ENCODE data around the gene EPOP.
A peak's percentile ranks its signal among the peaks of the same experiment; 100 is the strongest.

The EPOP gene

GRCh38 chr17:38705803-38706504 lies 31.2 kb upstream of the EPOP start:
- DNase-seq, result no peak

DNA sequence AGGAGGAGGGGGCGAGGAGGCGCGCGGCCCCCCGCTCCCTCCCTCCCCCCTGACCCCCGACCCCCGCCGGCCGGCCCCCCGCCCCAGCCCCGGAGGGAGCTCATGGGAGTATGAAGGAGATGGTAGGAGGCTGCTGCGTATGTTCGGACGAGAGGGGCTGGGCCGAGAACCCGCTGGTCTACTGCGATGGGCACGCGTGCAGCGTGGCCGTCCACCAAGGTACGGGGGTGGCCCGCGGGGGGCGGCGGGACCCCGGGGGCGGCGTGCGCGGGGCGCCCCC lies 30.7 kb upstream of the EPOP start:
- DNase-seq, result no peak

DNA sequence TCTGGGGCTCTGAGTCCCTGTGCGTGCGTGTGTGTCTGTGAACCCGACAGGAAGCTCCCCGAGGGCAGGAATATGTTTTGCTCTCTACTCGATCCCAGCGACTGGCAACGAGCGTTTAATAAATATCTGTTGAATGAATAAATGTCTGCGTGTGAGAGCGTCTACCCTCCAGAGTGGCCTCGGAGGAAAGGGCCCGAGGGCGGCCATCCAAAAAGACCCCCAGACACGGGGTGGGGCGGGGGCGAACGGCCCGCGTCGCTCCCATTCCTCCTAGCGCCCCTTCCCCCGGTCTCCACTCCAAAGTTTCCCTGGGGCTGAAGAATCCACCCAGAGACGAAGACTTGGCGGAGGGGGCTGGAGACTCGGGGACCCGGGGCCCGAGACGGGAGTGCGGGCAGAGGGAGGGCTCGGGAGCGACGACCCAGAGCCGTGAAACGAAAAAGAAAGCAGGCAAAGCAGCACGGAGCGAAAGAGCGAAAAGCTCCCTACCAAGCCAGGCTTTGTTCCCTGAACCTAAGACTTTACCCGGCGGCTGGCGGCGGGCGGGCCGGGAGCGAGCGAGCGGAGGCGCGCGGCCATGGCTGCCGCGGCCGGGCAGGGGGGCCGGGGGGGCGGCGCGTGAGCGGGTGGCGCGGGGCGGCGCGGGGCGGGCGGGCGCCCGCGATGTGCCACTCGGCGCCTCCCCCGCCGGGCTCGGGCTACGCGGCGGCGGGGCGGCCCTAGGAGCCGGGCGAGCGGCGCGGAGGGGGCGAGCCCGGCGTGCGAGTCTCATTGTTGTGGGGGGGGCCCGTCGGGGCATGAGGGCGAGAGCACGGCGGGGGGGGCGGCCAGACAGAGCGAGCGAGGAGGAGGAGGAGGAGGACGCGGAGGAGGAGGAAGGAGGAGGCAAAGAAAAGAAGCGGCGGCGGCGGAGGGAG lies 30.1 kb upstream of the EPOP start, which contains the start of gene MLLT6:
MLLT6 (plus strand) TSS at position 668 of the 917 bp plus-strand sequence. CDS start 360 bp downstream, outside the sequence.
- no peak for DNase-seq

DNA sequence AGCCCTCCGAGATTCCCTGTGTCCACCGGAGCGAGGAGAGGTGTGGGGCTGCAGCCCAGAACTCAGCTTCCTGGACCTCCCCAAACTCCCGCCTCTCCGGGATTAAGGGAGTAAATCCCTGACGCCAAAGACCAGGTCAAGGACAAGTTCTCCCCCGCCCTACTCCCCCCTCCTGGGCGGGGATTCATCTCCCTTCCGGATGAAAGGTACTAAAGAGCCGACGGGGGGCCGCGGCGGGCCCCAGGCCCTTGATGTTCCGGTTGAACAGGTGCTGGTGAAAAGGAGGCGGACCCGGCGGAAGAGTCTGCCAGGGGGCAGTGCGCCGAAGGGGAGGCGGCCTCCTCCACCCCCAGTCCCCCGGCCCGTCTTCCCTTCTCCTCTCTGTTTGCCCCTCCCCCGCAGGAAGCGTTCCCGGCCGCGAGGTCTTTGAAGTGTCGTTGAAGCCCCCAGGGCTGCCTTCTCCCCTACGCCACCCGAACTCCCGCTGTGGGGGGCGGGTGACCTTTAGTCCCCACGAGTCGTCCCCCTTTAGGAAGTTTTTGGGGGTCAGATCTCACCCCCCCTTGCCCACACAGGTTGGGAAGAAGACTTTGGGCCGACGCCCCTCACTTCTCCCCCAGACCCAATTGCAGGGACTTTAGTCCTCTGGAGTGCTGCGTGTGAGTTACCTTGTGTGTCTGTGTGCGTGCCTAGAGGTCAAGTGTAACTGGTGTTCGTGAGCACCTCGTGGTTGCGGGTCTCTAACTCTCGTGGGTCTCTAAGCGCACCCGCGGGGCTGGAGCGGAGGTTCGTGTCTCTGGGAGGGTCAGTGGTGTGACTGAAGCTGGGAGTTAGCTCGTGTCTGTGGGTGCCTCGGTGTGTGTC lies 29.2 kb upstream of the EPOP start:
- DNase-seq, result peak; percentile 50

DNA sequence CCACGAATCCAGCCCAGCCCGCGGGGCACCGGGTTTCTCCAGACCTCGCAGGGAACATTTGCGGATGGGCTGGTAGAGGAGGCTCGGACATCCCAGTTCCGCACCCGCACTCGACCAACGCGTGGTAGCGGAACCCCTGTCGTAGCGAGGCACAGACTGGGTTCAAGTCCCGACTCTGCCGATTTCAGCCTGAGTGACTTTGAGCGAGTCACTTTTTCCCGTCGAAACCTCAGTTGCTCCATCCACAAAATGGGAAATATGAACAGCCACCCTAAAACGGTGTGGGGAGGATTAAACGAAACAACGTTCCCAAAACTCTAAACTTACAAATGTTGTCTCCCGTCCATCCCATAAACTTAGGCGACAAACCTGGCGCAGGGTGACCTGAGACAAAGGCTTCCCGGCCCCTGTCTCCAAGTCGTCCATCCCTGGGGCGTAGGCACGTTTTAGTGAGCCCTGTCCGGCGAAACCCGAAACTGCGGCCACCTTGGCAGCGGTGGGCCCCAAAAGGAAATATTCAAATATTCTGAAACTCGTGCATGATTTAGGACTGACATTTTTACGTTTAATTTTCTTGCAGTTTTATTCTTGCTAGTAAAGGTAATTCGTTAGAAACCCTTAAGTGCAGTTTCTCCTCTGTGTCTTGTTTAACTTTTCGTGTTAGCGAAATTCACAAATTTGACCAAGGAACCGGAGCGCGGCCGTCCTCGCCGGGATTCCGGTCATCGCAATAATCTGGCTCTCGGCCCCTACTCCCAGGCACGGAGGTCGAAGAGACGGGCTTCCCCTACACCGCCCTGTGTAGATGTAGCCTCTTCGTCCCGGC lies 28.4 kb upstream of the EPOP start:
- no peak for DNase-seq

- DNase-seq, result no peak
These were observed 27.6 kb upstream of the EPOP start for GRCh38 chr17:38702166-38702915.

DNA sequence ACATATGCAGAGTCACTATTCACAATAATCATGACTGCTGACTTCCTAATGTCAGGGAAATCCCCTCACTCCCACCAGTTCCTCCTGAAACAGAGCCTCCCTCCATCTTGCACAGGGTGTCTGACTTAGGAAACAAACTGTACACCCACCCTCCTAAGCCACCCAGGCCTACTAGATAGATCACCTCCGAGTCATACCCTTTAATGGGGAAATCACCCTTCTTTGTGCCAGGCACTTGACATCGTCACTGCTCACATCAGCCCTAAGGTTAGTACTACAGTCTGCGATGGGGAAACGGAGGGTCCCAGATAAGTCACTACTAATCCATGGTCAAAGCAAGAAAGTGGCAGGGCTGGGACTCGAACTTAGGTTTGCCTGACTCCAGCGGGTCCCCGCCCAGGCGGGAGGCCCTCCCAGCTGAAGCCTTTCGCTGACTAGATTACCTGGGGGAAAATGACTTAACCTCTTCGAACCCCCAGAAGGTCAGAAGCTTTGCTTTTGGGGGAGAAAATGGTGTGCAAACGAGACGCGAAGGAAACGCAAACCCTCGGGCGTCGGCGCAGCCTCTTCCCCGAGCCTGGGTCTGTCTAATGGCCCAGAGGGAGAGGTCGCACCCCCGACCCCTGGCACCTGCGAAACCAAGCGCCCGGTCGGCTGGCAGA lies 26.9 kb upstream of the EPOP start:
- DNase-seq, result no peak

DNA sequence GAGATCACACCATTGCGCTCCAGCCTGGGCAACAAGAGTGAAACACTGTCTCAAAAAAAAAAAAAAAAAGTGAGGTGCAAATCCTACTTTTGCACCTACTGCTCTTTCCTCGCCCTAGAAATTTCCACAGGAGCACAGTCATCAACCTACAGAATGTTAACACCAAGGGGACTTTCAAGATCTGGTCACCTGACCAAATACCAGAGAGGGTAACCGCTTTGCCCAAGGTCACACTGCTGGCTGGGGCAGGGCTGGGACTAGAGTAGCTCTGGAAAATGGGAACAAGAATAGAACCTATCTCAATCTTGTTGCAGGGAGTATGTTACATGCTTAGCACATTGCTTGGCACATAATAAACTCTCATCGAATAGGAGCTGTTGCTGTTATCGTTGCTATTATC lies 24.0 kb upstream of the EPOP start:
- no peak for DNase-seq

DNA sequence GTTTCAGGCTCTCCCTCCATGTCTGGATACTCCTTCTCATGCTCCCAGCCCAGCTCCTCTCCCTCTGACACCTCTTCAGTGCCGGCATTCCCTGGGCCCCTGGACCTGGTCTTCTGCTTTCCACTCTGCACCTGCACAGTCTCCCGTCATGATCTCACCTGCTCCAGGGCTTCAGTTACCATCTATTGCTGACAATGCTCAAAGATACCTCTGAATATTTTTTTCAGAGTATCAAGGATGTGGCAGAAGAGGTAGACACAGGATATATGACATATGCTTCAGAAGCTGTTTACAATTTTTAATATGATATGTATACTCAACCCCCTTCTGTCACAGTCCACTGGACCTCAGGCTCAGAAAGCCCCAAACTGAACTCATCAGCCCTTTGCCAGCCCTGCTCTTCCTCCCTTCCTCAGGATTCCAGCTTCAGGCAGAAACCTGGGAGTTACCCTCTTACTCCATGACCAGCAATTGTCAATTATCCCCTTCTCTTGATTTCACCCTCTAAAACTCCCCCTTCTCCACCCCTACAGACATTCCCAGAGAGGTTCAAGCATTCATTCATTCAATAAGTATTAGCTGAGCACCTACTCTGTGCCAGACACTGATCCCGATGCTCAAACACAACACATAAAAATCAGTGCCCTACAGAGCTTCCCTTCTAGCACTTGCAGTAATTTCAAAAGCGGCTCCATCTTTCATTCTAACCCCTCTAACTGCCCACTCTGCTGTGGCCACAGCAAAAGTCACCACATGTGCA lies 22.5 kb upstream of the EPOP start:
- no peak for DNase-seq

- no peak for DNase-seq
These were observed 19.1 kb upstream of the EPOP start for GRCh38 chr17:38693700-38694329.

- DNase-seq, result no peak
These were observed 16.4 kb upstream of the EPOP start for GRCh38 chr17:38691154-38691553.

- DNase-seq, result peak; percentile 38
These were observed 15.6 kb upstream of the EPOP start for GRCh38 chr17:38690386-38690785.

- DNase-seq, result no peak
These were observed 12.5 kb upstream of the EPOP start for GRCh38 chr17:38687286-38687685.

DNA sequence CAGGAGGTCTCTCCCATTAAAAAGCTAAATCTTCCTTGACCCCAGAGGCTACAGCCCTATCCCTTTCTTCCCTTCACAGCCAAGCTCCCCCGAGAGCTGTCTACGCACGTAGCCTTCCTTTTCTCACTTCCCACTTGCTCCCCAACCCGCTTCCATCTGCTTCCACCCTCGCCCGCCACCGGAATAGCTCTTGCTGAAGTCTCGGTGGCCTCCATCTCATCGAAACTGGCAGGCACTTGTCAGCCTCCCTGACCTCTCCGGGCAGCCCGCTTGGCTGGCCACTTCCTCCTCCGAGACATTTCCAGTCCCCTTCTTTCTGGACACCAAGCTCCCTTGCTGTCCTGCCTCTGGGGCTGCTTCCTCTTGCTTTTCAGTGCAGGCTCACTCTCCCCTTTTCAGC lies 10.7 kb upstream of the EPOP start:
- no peak for DNase-seq

- no peak for DNase-seq
These were observed 6.3 kb upstream of the EPOP start for GRCh38 chr17:38681096-38681495.

DNA sequence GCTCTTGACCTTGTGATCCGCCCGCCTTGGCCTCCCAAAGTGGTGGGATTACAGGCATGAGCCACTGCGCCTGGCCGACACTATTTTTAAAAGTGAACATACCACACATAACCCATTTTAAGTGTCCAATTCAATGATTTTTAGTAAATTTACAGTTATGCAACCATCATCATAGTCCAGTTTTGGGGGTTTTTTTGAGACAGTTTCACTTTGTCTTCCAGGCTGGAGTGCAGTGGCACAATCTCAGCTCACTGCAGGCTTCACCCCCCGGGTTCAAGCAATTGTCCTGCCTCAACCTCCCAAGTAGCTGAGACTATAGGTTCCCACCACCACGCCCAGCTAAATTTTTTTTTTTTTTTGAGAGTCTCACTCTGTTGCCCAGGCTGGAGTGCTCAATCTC lies 3.1 kb upstream of the EPOP start:
- DNase-seq, result no peak

DNA sequence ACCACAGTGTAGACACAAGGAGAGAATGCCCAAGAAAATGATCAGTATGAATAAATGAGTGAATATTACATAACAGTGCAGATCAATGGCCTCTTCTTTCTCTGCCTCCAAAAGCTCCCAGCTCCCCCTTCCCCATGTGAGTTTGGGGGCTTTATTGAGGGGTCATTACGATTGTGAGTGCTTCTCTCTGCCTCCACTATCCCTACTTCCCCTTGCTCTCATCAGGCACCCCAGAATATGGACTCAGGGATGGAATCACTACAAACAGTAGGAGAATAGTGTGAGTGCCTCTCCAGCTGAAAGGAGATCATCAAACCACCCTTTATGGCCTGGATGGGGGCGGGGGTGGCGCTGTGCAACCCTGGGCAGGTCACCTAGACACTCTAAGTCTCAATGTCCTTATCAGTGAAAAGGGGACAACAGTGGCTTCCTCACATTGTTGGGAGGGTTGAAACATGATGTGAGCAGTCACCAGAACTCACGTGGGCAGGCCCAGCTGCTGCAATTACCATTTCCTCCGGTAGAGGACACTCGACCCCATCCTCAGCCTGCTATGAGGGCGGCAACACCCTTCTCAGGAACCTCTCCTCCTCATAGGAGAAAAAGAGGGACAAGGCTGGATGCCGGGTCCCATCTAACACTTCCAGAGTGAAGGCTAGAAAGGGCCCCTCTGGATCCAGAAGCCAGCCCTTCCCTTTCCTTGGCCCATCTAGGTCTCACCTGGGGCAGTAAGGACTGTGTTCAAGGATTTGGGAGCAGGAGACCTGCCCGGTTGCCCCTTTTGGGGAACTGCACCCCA lies 2.1 kb upstream of the EPOP start:
- peak; percentile 67 for DNase-seq

GRCh38 chr17:38674014-38674748 lies 576 bp downstream of the EPOP start:
- DNase-seq, result no peak

DNA sequence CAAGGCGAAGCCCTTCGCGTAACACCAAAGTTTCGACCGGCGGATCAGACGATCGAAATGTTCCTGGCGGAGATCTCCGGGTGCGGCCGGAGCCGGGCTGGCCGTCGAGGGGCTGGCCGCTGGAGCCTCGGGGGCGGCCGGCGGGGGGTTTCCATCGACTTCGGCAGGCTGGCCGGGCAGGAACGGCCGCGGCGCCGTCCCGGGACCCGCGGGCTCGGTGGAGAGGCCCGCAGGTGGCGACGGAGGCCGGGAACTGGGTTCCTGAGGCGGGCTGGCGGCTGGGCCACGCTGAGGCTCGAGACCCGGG lies 1.1 kb downstream of the EPOP start:
- DNase-seq, result no peak
